Measurements from ENCODE around the gene SLC25A17. TPM values are rescaled to one million over a fixed set of nuclear protein-coding genes. Genes with fewer than 3 reads are reported as not detected.
A peak's percentile ranks its signal among the peaks of the same experiment; 100 is the strongest.

SLC25A17 gene
- total and polyA plus RNA-seq, 10 donors, result 11.4 to 16.1 (median 13.8) TPM

DNA sequence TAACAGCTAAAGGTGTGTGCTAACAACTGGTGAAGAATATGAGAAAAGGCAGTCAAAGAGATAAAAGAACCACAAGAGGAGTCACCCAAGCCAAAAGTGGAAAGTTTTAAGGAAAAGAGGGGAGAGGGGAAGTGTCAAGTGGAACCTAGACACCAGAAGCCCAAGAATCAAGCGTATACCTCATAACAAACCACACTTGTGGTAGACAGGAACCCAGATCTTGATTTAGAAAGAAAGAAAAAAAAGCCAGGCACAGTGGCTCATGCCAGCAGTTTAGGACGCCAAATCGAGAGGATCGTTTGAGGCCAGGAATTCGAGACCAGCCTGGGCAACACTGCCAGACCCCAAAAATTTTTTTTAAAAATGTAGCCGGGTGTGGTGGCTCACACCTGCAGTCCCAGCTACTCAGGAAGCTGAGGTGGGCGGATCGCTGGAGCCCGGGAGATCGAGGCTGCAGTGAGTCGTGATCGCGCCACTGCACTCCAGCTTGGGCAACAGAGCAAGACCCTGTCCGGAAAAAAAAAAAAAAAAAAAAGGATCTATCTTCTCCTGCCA is 877 bp downstream of the SLC25A17 start:
- 7 to 21% (median 11%) methylated on average over 13 to 14 of the region's 14 CpGs for WGBS, 5 donors
- peak overlapping the region; percentile 86 to 99 (median 98) for H3K4me3 ChIP-seq
- H3K4me1 ChIP-seq, result peaks cover 17 to 49% (median 28%) of the 10 kb centered on the region in 6 donors
- peaks cover 0 to 23% (median 3%) of the 10 kb centered on the region in 6 donors for H3K36me3 ChIP-seq
- intact Hi-C loops (cut with DNase I; ENCODE audit: low total_unique reads), result no loop called here
- H3K9me3 ChIP-seq, result no peaks in the 10 kb centered on the region
- H3K27ac ChIP-seq, result peak overlapping the region in 3 of 8 donors; percentile 84 to 89 (median 86)
- no peak for DNase-seq
- no peaks in the 10 kb centered on the region for H3K27me3 ChIP-seq (replicated peaks in 1 of 7)
- no peak for TF ChIP-seq POLR2AphosphoS5 (IDR thresholded peaks at IDR 0.05)
- no peak for TF ChIP-seq POLR2A (IDR thresholded peaks at IDR 0.05)
- TF ChIP-seq, protein P1, sequence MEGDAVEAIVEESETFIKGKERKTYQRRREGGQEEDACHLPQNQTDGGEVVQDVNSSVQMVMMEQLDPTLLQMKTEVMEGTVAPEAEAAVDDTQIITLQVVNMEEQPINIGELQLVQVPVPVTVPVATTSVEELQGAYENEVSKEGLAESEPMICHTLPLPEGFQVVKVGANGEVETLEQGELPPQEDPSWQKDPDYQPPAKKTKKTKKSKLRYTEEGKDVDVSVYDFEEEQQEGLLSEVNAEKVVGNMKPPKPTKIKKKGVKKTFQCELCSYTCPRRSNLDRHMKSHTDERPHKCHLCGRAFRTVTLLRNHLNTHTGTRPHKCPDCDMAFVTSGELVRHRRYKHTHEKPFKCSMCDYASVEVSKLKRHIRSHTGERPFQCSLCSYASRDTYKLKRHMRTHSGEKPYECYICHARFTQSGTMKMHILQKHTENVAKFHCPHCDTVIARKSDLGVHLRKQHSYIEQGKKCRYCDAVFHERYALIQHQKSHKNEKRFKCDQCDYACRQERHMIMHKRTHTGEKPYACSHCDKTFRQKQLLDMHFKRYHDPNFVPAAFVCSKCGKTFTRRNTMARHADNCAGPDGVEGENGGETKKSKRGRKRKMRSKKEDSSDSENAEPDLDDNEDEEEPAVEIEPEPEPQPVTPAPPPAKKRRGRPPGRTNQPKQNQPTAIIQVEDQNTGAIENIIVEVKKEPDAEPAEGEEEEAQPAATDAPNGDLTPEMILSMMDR (IDR thresholded peaks at IDR 0.05 in 8 of 11, conservative IDR thresholded peaks at IDR 0.05 in 3 of 11), result no peak

DNA sequence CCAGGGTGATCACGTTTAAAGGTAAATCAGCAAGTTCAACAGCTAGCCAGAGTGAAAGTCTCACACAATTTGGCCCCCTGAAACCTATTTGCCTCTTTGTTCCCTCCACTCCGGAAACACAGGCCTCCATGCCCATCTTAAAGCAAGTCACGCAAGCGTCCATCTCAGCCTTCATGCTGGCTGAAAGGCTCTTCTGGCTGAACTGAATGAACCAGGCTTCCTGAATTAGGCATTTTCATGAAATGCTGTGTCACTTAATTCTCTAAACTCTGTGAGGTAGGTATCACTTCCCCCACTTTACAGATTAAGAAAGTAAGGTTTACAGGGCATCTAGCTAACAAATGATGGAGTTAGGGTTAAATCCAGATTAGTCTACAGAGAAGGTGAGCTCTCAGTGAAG is 1.4 kb downstream of the SLC25A17 start:
- Histone ChIP-seq H3K27ac (no peak overlapping the region), H3K4me3 (peak overlapping the region in 3 of 8 donors; percentile 98 to 99 (median 99)), H3K36me3 (peaks cover 0 to 20% (median under 1%) of the 10 kb centered on the region in 6 donors), H3K4me1 (peaks cover 17 to 49% (median 28%) of the 10 kb centered on the region in 6 donors), H3K9me3 (no peaks in the 10 kb centered on the region), H3K27me3 (replicated peaks in 1 of 7) (no peaks in the 10 kb centered on the region)
- intact Hi-C loops (cut with DNase I; ENCODE audit: low total_unique reads), result no loop called here
- no peak for DNase-seq
- TF ChIP-seq, protein P1 (IDR thresholded peaks at IDR 0.05 in 8 of 11, conservative IDR thresholded peaks at IDR 0.05 in 3 of 11), result no peak
- TF ChIP-seq POLR2AphosphoS5 (IDR thresholded peaks at IDR 0.05) (no peak), POLR2A (IDR thresholded peaks at IDR 0.05) (no peak)
- 84 to 90% (median 87%) methylated on average over 4 of the region's 4 CpGs for WGBS, 5 donors

GRCh38 chr22:40813912-40814315 is 5.2 kb downstream of the SLC25A17 start:
- H3K9me3 ChIP-seq, result no peaks in the 10 kb centered on the region
- H3K4me3 ChIP-seq, result no peak overlapping the region
- H3K36me3 ChIP-seq, result peaks cover 0 to 13% (median 0%) of the 10 kb centered on the region in 6 donors
- peaks cover 13 to 44% (median 19%) of the 10 kb centered on the region in 6 donors for H3K4me1 ChIP-seq
- H3K27me3 ChIP-seq (replicated peaks in 1 of 7), result no peaks in the 10 kb centered on the region
- TF ChIP-seq POLR2AphosphoS5 (IDR thresholded peaks at IDR 0.05) (no peak), POLR2A (IDR thresholded peaks at IDR 0.05) (no peak)
- TF ChIP-seq, protein P1 (IDR thresholded peaks at IDR 0.05 in 8 of 11, conservative IDR thresholded peaks at IDR 0.05 in 3 of 11), result no peak
- intact Hi-C loops (cut with DNase I; ENCODE audit: low total_unique reads), result no loop called here
- no peak for DNase-seq
- no peak overlapping the region for H3K27ac ChIP-seq

DNA sequence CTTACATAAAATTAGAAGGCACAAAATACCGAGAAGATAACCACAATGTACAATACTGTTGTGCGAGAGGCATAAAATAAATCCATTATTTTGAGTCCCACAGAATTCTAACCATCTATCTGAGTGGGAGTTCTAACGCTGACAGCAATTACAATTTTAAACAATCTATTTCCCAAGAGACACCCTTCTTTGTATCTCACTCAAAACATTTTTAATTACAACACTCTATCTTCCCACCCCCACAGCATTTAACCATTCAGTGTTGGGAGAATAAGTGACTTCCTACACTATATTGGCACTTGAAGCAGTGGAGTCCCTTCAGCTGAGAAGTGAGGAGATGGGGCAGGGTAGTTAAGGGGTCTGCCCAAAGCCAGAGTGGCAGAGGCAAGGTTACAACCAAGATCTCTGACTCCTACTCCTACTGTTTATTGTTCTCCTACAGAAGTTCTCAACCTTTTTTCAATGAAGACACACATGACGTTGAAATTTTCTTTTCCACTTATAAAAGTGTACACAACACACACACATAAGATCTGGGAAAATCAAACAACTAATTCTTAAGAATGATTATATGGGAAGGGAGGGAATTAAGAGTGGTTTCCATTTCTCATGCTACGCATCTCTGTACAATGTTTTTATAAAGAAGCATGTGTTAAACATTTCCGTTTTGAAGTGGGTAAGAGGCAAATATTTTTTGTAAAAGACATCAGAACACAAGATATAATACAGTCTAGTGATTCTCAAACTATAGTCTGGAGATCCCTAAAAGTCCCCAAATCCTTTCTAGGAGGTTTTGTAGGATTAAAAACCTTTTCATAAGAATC is 10.9 kb downstream of the SLC25A17 start:
- TF ChIP-seq, protein P1 (IDR thresholded peaks at IDR 0.05 in 8 of 11, conservative IDR thresholded peaks at IDR 0.05 in 3 of 11), result no peak
- no peak for TF ChIP-seq POLR2A (IDR thresholded peaks at IDR 0.05)
- TF ChIP-seq POLR2AphosphoS5 (IDR thresholded peaks at IDR 0.05), result no peak
- 68 to 77% (median 71%) methylated on average over 6 of the region's 6 CpGs for WGBS, 5 donors
- no peaks in the 10 kb centered on the region for H3K27me3 ChIP-seq (replicated peaks in 1 of 7)
- peaks cover 0 to 16% (median 0%) of the 10 kb centered on the region in 6 donors for H3K36me3 ChIP-seq
- no peak for DNase-seq
- H3K9me3 ChIP-seq, result no peaks in the 10 kb centered on the region
- no peak overlapping the region for H3K4me3 ChIP-seq
- peaks cover 0 to 8% (median 0%) of the 10 kb centered on the region in 6 donors for H3K4me1 ChIP-seq
- peak overlapping the region in 3 of 8 donors; percentile 9 to 14 (median 13) for H3K27ac ChIP-seq
- intact Hi-C loops (cut with DNase I; ENCODE audit: low total_unique reads), result no loop called here
